Islet precursor cell (in vitro differentiated cells): ENCODE results near the gene LCP1.

Source experiments
- DNase-seq: peaks from one replicate; pipeline ENCODE4 v3.0.0-alpha.2; 2018

The LCP1 gene

DNA sequence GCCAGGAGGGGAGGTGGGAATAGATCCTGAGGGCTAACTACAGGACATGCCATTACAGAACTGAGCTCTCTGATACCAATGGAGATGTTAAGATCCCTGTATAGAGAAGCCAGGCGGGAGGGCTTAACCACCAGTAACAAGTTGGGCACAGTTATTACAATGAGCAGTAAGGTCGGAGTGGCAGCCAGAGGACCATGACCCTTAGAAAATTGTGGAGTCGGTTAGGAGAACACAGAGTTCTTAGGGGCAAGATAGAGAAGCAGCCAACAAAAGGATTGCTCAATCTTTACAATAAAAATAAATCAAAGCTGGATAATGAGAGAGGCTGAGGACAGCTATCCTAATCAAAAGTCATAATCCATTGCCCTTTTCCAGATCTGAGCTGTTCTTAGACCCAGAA, 87.5 kb downstream of the LCP1 start:
- DNase-seq, result no peak

DNA sequence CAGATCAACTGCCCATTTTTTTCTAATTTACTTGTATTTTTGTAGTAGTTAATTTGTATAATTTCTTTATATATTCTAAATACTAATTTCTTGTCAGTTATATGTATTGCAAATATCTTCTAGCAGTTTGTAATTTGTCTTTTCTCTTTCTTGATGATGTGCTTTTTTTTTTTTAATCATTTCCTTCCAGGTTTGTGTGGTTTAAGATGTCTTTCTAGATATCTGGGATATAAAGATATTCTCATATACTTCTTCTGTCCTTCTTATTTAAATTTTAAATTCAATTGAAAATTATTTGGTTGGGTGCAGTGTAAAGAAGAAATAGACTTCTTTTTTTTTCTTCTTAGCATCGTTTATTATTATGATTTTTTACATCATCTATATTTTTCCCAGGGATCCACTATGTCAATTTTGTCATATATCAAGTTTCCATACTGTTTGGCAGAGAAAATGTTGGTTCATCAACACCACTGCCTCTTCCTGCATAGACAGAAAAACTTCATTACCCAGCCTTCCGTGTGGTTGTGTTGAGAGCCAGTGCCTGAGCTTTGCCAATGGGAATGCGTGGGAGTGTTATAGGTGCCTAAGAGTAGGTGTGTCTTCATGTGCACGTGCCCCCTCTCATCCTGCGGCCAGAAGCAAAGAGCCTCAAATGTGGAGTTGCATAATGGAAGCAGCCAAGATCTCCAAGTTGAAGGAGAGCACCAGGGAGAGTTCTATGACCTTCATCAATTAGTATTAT, 93.0 kb downstream of the LCP1 start:
- DNase-seq, result no peak

DNA sequence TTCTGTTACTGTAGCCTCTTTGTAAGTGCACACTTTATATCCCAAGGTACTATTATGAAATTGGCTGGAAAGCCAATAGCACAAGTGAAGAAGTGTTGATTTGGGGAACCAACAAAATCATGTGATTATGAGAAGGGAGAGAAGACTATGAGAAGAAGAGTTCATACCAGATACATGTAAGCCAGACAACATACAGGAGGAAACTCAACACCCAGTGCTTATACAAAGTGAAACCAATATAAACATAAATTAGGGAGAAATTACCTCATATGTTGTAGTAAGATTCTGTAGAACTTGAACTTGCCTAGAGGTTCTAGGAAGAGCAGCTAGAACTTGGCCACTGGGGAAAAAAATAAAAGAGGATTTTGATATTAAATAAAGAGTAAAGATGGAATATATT, 94.5 kb downstream of the LCP1 start:
- no peak for DNase-seq

DNA sequence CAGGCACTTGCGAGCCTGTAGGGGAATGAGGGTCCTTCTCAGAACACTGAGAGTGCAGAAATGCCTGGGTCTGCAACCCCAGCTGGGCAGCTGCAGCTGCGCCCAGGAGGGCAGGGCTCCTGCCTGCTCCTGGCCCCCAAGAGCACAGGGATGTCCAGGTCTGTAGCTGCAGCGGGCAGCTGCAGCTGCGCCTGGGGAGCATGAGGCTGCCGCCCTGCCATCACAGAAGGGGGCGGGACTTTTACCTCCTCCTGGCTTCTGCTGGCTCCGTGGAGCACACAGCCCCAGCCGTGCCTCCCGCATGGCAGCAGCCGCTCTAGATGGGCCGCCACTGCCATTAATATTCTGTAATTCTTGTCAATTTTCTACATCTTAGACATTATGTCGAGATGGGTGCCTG, 95.0 kb downstream of the LCP1 start:
- no peak for DNase-seq

DNA sequence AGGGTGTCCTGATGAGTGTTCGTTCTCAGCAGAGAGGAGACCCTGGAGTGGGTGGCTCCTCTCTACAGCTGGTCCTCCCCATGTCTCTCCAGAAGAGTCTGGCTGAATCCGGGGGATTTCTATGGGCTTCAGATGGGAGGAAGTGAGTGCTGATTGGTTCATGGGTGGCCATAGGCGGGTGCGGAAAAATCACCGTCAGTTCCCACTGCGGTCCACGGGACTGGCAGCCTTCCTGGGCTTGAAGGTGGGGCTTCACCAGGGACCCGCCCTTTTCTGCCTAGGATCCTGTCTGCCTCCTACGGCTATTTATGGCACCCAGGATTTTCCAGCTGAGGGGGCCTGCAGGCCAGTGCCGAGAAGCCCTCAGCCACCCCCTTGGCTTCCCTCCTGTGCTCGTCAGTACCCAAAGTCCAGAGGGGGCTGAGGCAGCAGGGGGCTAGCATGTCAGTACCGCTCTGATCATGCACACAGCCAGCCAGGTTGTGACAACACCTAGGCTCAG, 95.5 kb downstream of the LCP1 start:
- DNase-seq, result no peak

DNA sequence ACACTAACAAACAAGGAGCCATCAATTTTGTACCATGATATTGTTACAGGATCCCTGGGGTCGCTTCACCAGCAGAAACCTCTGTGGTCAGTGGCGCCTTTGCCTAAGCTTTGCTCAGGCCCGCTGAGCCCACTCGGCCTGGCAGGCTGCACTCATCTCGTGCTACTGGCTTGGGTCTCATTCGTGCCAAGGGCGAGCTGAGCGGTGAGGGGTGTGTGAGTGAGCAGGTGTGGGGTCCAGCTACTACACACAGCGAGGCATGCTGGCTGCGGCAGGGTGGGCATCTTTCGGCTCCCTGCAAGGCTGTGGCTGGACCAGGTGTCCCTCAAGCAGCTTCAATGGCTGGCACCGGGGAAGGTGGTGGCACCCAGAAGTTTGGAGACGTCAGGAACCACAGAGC, 96.2 kb downstream of the LCP1 start:
- DNase-seq, result no peak

DNA sequence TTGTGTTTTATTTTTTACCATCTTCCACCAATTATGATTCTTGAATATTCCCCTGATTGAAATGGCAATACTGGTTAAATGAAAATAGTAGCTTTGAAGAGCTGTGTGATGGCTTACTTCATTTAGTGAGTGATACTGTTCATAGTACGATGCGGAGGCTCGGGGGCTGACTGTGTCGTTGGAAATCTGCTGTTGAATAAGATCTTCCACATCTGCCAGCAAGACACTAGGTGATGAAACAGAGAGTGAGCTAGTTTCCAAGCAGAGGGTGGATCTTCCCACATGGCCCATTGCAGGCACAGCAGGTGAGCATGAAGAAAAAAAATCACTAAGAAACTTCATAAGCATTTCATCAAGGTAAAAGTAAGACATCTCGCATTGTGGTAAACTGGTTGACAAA, 99.7 kb downstream of the LCP1 start:
- no peak for DNase-seq

DNA sequence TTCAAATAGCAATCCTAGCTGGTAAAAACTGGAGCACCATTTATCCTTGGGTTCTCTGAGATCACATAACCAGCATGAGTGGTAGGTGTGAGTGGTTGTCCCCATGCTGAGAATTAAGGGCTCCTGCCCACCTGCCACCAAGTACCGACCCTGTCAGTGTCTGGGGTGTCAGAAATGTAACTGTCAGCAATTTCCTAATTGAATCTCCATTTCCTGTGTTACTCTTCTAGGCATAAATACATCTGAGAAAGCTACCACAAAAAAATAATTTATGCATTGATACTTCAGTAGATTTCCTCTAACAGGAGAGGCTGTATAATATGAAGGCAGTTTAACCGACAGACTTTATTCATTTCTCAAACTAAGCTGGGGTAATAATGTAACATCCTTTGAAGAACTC, 102.2 kb downstream of the LCP1 start:
- DNase-seq, result no peak

DNA sequence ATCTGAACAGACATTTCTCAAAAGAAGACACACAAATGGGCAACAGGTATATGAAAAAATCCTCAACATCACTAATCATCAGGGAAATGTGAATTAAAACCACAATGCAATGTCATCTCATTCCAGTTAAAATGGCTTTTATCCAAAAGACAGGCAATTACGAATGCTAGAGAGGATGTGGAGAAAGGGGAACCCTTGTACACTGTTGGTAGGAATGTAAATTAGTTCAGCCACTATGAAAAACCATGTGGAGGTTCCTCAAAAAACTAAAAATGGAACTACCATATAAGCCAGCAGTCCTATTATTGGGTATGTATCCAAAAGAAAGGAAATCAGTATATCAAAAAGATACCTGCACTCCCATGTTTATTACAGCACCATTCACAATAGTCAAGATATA, 104.7 kb downstream of the LCP1 start:
- DNase-seq, result no peak

DNA sequence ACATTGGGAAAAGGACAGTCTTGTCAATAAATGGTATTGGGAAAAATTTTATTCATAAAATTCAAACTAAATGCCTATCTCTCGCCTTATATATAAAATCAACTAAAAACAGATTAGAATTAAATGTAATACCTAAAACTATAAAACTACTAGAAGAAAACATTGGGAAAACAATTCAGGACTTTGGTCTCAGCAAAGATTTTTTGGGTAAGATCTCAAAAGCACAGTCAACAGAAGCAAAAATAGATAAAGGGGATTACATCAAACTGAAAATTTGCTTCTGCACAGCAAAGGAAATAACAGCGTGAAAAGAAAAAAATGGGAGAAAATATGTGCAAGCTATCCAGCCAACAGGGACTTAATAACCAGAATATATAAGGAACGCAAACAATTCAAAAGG, 105.2 kb downstream of the LCP1 start:
- no peak for DNase-seq
